Measurements from ENCODE around the gene HMCN1.

HMCN1 gene

GRCh38 chr1:185846672-185847444, 112.7 kb downstream of the HMCN1 start:
- TF ChIP-seq, protein P1, sequence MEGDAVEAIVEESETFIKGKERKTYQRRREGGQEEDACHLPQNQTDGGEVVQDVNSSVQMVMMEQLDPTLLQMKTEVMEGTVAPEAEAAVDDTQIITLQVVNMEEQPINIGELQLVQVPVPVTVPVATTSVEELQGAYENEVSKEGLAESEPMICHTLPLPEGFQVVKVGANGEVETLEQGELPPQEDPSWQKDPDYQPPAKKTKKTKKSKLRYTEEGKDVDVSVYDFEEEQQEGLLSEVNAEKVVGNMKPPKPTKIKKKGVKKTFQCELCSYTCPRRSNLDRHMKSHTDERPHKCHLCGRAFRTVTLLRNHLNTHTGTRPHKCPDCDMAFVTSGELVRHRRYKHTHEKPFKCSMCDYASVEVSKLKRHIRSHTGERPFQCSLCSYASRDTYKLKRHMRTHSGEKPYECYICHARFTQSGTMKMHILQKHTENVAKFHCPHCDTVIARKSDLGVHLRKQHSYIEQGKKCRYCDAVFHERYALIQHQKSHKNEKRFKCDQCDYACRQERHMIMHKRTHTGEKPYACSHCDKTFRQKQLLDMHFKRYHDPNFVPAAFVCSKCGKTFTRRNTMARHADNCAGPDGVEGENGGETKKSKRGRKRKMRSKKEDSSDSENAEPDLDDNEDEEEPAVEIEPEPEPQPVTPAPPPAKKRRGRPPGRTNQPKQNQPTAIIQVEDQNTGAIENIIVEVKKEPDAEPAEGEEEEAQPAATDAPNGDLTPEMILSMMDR (IDR thresholded peaks at IDR 0.05; ENCODE audit: low read depth, low read length), result no peak
- DNase-seq (ENCODE audit: extremely low read depth, low read depth), result no peak

DNA sequence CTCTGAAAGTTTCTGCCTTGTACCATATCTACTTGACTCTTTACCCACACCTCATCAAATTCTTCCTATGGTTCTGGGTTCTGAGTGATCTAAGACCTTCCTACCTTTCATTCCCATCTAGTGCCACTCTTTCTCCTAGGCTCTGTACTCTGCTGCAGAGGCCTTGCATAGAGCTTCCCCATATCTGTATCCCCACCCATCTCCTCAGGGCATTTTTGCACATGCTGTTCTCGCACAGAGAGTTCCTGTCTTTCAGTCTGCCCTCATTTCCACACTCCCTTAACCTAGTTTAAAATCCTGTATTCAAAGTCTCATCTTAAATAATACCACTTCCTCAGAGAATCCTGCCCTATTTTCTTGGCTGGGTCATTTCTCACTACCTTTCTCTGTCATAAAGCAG, 114.8 kb downstream of the HMCN1 start:
- no peak for DNase-seq (ENCODE audit: extremely low read depth, low read depth)
- TF ChIP-seq, protein P1 (IDR thresholded peaks at IDR 0.05; ENCODE audit: low read depth, low read length), result no peak

DNA sequence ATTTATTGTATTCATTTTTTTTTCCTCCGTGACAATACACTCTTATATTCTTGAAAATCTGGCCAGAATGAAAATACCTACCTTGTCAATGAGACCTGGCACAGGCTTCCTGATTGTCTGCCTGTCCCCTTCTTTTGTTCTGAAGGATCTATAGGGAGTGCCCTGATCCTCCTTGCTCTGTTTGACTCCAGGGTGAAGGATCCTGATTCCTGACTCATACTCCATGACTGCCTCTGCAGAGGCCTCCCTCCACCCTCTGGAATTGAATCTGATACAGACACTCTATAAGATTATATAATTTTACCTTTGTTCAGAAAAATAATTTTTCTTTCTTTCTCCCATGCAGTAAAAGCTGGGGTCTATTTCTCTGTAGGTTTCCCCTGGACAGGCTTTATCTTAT, 116.2 kb downstream of the HMCN1 start:
- TF ChIP-seq, protein P1 (IDR thresholded peaks at IDR 0.05; ENCODE audit: low read depth, low read length), result no peak
- DNase-seq (ENCODE audit: extremely low read depth, low read depth), result no peak

GRCh38 chr1:185853739-185854138, 119.5 kb downstream of the HMCN1 start:
- TF ChIP-seq, protein P1 (IDR thresholded peaks at IDR 0.05; ENCODE audit: low read depth, low read length), result no peak
- peak; percentile 47 for DNase-seq (ENCODE audit: extremely low read depth, low read depth)

- no peak for DNase-seq (ENCODE audit: extremely low read depth, low read depth)
- TF ChIP-seq, protein P1 (IDR thresholded peaks at IDR 0.05; ENCODE audit: low read depth, low read length), result no peak
These were observed 122.3 kb downstream of the HMCN1 start for GRCh38 chr1:185856482-185856881.

GRCh38 chr1:185857442-185857841, 123.3 kb downstream of the HMCN1 start:
- TF ChIP-seq, protein P1 (IDR thresholded peaks at IDR 0.05; ENCODE audit: low read depth, low read length), result no peak
- DNase-seq (ENCODE audit: extremely low read depth, low read depth), result no peak

GRCh38 chr1:185860311-185860710, 126.1 kb downstream of the HMCN1 start:
- TF ChIP-seq, protein P1 (IDR thresholded peaks at IDR 0.05; ENCODE audit: low read depth, low read length), result no peak
- no peak for DNase-seq (ENCODE audit: extremely low read depth, low read depth)
